ENCODE results near the gene TCL1B. TPM values are rescaled to one million over a fixed set of nuclear protein-coding genes. Genes with fewer than 3 reads are reported as not detected.

The TCL1B gene
- polyA plus RNA-seq, 2 of the 4 experiments (the other 2 are of a cell fraction) = not detected

DNA sequence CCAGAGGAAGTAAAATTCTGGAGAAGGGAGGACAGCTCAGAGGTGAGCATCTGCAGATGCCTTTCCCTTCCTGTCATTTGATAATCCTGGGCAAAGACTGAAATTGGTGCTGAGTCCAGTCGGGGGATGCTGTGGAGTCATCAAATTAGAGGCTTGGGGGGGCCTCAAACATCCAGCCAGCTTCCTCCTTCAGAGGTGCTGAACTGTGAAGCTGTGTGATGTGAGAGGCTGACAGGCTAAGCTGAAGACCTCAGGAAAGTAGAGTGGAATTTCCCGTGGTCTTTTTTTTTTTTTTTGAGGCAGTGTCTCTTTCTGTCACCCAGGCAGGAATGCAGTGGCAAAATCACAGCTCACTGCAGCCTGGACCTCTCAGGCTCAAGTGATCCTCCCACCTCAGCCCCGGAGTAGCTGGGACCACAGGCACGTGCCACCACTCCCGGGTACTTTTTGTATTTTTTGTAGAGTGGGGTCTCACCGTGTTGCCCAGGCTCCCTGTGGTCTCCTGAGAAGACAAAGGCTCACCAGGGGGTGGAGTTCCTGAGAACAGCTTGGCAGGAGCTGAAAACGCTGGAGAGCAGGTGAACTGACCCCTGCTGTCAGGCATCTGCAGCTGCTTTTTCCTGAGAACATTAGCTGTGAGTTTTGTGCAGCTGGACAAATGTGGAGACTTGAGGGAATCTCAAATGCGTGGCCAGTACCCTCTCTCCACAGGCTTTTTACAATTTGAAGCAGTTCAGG, 6.1 kb upstream of the TCL1B start (continued):
- TF ChIP-seq ATOH8 (CRISPR knock-in tag; IDR thresholded peaks at IDR 0.05; ENCODE audit: low read depth) = no peak
- no peak for TF ChIP-seq USF2 (IDR thresholded peaks at IDR 0.05)
- no peak for TF ChIP-seq HDAC2 (IDR thresholded peaks at IDR 0.05)
- no peak for TF ChIP-seq MAZ (IDR thresholded peaks at IDR 0.05; ENCODE audit: borderline replicate concordance, low read depth, low read length)

DNA sequence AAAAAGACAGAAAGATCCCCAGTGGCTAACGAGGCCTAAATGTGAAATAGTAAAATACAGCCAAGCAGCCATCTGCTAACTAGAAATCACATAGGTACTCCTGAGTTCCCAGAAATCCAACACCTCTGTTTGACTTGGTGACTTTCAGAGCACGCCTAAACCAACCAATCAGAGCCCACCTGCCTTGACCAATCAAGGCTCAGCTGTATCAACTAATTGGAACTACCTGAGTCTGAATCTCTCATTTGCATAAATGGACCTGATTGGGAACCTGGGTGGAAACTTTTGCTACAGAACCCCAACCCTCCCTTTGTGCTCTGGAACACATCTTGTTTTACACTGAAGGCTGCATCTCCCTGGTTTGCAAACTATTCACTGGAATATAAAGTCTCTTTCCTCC, 5.1 kb upstream of the TCL1B start:
- CTCF ChIA-PET = no interaction called here
- no peak for DNase-seq (ENCODE audit: low read depth in 1 of 2, low spot score in 1 of 2)
- no peak for ATAC-seq
- no peak for TF ChIP-seq RAD21 (conservative IDR thresholded peaks at IDR 0.05 in 1 of 2, IDR thresholded peaks at IDR 0.05 in 1 of 2)
- TF ChIP-seq EHMT2 (IDR thresholded peaks at IDR 0.05; ENCODE audit: low read depth) = no peak
- TF ChIP-seq MAFK (IDR thresholded peaks at IDR 0.05; ENCODE audit: partially characterized antibody) = no peak
- TF ChIP-seq, protein P1, sequence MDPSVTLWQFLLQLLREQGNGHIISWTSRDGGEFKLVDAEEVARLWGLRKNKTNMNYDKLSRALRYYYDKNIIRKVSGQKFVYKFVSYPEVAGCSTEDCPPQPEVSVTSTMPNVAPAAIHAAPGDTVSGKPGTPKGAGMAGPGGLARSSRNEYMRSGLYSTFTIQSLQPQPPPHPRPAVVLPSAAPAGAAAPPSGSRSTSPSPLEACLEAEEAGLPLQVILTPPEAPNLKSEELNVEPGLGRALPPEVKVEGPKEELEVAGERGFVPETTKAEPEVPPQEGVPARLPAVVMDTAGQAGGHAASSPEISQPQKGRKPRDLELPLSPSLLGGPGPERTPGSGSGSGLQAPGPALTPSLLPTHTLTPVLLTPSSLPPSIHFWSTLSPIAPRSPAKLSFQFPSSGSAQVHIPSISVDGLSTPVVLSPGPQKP (IDR thresholded peaks at IDR 0.05; ENCODE audit: low read depth, low read length) = no peak
- no peak for TF ChIP-seq HES2 (IDR thresholded peaks at IDR 0.05)
- TF ChIP-seq CHD4 (IDR thresholded peaks at IDR 0.05; ENCODE audit: borderline replicate concordance) = no peak
- TF ChIP-seq RFX5 (IDR thresholded peaks at IDR 0.05) = no peak
- TF ChIP-seq CHD2 (IDR thresholded peaks at IDR 0.05; ENCODE audit: low read length, partially characterized antibody) = no peak
- no peak for TF ChIP-seq TFCP2L1 (CRISPR knock-in tag; IDR thresholded peaks at IDR 0.05)
- no peak for TF ChIP-seq HMGXB4 (CRISPR knock-in tag; IDR thresholded peaks at IDR 0.05; ENCODE audit: borderline replicate concordance)
- no peak for TF ChIP-seq HDAC2 (IDR thresholded peaks at IDR 0.05)
- TF ChIP-seq CBX2 (IDR thresholded peaks at IDR 0.05; ENCODE audit: borderline replicate concordance, low read depth) = no peak
- TF ChIP-seq GATA3 (IDR thresholded peaks at IDR 0.05; ENCODE audit: borderline replicate concordance) = no peak
- no peak for TF ChIP-seq SREBF2 (IDR thresholded peaks at IDR 0.05)
- no peak for TF ChIP-seq POLR2A (IDR thresholded peaks at IDR 0.05; ENCODE audit: low read length)
- TF ChIP-seq E2F6 (IDR thresholded peaks at IDR 0.05; ENCODE audit: borderline replicate concordance, low read depth) = no peak
- no peak for TF ChIP-seq ZC3H11A (IDR thresholded peaks at IDR 0.05)
- TF ChIP-seq EP300 (IDR thresholded peaks at IDR 0.05) = no peak
- no peak overlapping the region for H3K4me2 ChIP-seq
- H3K27ac ChIP-seq = no peak overlapping the region
- no peak for FAIRE-seq
- no peaks in the 10 kb centered on the region for H3K4me1 ChIP-seq
- H3K4me3 ChIP-seq = no peak overlapping the region
- no peaks in the 10 kb centered on the region for H3K9me3 ChIP-seq
- POLR2A ChIA-PET = interaction anchor here (0.7 kb wide), 1 partner anchor 67 kb away, joined by 8 read pairs; no protein-coding TSS in a partner anchor
- 35% methylated on average over 2 of the region's 2 CpGs for WGBS (ENCODE audit: missing lambda C conversion rate)
